ENCODE measurements around the gene PI4K2A.

The PI4K2A gene

GRCh38 chr10:97707134-97707861 lies 66.8 kb downstream of the PI4K2A start:
- DNase-seq = no peak

- no peak for DNase-seq
Observed at GRCh38 chr10:97708167-97708566, 67.7 kb downstream of the PI4K2A start.

- peak; percentile 60 to 70 for DNase-seq
Observed at GRCh38 chr10:97708976-97709946, 68.8 kb downstream of the PI4K2A start.

GRCh38 chr10:97711640-97712572 lies 71.4 kb downstream of the PI4K2A start:
- DNase-seq = peak; percentile 14

- peak; percentile 16 to 37 for DNase-seq
Observed at GRCh38 chr10:97713339-97713825, 72.9 kb downstream of the PI4K2A start, which contains the start of gene MARVELD1. TSS of gene MARVELD1 (plus strand) at chr10:97713730. CDS start at chr10:97713877, 147 bp downstream.

- DNase-seq = peak in 1 of 2 experiments; percentile 50
Observed at GRCh38 chr10:97713826-97714400, 73.4 kb downstream of the PI4K2A start.

GRCh38 chr10:97714401-97715258 lies 74.2 kb downstream of the PI4K2A start:
- DNase-seq = peak; percentile 50 to 59

GRCh38 chr10:97715259-97715874 lies 74.9 kb downstream of the PI4K2A start:
- no peak for DNase-seq

GRCh38 chr10:97717627-97718026 lies 77.2 kb downstream of the PI4K2A start:
- DNase-seq = no peak

- peak; percentile 55 to 61 for DNase-seq
Observed at GRCh38 chr10:97718178-97718577, 77.7 kb downstream of the PI4K2A start.

- DNase-seq = no peak
Observed at GRCh38 chr10:97718659-97719142, 78.2 kb downstream of the PI4K2A start.

- no peak for DNase-seq
Observed at GRCh38 chr10:97719602-97720001, 79.1 kb downstream of the PI4K2A start.

- no peak for DNase-seq
Observed at GRCh38 chr10:97721871-97722780, 81.7 kb downstream of the PI4K2A start.

GRCh38 chr10:97723001-97723400 lies 82.5 kb downstream of the PI4K2A start:
- no peak for DNase-seq

- peak; percentile 85 to 89 for DNase-seq
Observed at GRCh38 chr10:97724341-97724941, 84.0 kb downstream of the PI4K2A start.

All from AML-193 (cell line).